Upper lobe of right lung (tissue), 1 donor: ENCODE measurements around the gene KLF12. TPM values are rescaled to one million over a fixed set of nuclear protein-coding genes. Genes with fewer than 3 reads are reported as not detected.

Experiments used
- ATAC-seq: fragments of 200-7000 bp; cut with Tn5 transposase; one replicate; pipeline ENCODE4 v1.9.1; 2020; ENCODE audit warnings: mild to moderate bottlenecking, moderate library complexity
- DNase-seq: peaks from one replicate; pipeline ENCODE4 v3.0.0-alpha.2; 2020
- H3K27ac ChIP-seq: fragments of 200-600 bp; one replicate; pipeline ENCODE4 v1.8.0; 2022
- H3K27me3 ChIP-seq: fragments of 200-600 bp; one replicate; pipeline ENCODE4 v1.8.0; 2022; ENCODE audit warnings: mild to moderate bottlenecking
- H3K36me3 ChIP-seq: fragments of 200-600 bp; one replicate; pipeline ENCODE4 v1.8.0; 2022
- H3K4me1 ChIP-seq: fragments of 200-600 bp; one replicate; pipeline ENCODE4 v1.8.0; 2022
- H3K4me3 ChIP-seq: fragments of 200-600 bp; one replicate; pipeline ENCODE4 v1.8.0; 2022; ENCODE audit warnings: mild to moderate bottlenecking
- H3K9me3 ChIP-seq: fragments of 200-600 bp; one replicate; pipeline ENCODE4 v1.8.0; 2022
- CTCF ChIP-seq: fragments of 200-600 bp; IDR thresholded peaks from one replicate; pipeline ENCODE4 v1.8.0; 2022; ENCODE audit warnings: antibody characterized with exemption
- intact Hi-C: fragments of 100-400 bp; cut with DNase I; formaldehyde crosslinking; loops from one replicate; pipeline ENCODE4 v1.11.0; 2022
- total RNA-seq: library from RNA; stranded (reverse); fragmentation: NEBNext Ultra II Directional; extraction: Animal tissue kit (Norgen Biotek cat#: 25700); gene quantifications from one replicate; pipeline ENCODE4 v1.2.1, GENCODE V29; 2021
- donor health status: DM: no; HTN: yes; CAD: no; lungs with severe emphysema.

KLF12 gene
- total RNA-seq, 1 donor from 2014 or later = 10.2 TPM

- TF ChIP-seq CTCF = no peak
- Histone ChIP-seq H3K36me3 (no peaks in the 10 kb centered on the region), H3K27me3 (no peaks in the 10 kb centered on the region), H3K4me3 (peak overlapping the region; percentile 79), H3K4me1 (peaks cover 4% of the 10 kb centered on the region), H3K9me3 (no peaks in the 10 kb centered on the region), H3K27ac (peak overlapping the region; percentile 83)
- ATAC-seq = peak; percentile 74
- intact Hi-C loops = no loop called here
- DNase-seq = peak; percentile 84
Measured at GRCh38 chr13:74135326-74136083, 1.3 kb upstream of the KLF12 start.

- no peak for TF ChIP-seq CTCF
- peak overlapping the region; percentile 83 for H3K27ac ChIP-seq
- intact Hi-C loops = no loop called here
- H3K9me3 ChIP-seq = no peaks in the 10 kb centered on the region
- ATAC-seq (peak; percentile 68), DNase-seq (peak; percentile 85)
- H3K27me3 ChIP-seq = no peaks in the 10 kb centered on the region
- H3K4me1 ChIP-seq = peaks cover 7% of the 10 kb centered on the region
- no peaks in the 10 kb centered on the region for H3K36me3 ChIP-seq
- H3K4me3 ChIP-seq = peak overlapping the region; percentile 79
Measured at GRCh38 chr13:74134777-74135325, 647 bp upstream of the KLF12 start.

- Histone ChIP-seq H3K27ac (peak overlapping the region; percentile 83), H3K27me3 (no peaks in the 10 kb centered on the region), H3K4me1 (peaks cover 15% of the 10 kb centered on the region), H3K4me3 (peak overlapping the region; percentile 79), H3K36me3 (no peaks in the 10 kb centered on the region), H3K9me3 (no peaks in the 10 kb centered on the region)
- ATAC-seq = peak; percentile 60
- intact Hi-C loops = no loop called here
- DNase-seq = peak; percentile 84
- TF ChIP-seq CTCF = no peak
Measured at GRCh38 chr13:74133657-74134201, 475 bp downstream of the KLF12 start.

GRCh38 chr13:74132776-74133656 lies 1.2 kb downstream of the KLF12 start:
- no peak for ATAC-seq
- TF ChIP-seq CTCF = no peak
- Histone ChIP-seq H3K4me1 (peaks cover 15% of the 10 kb centered on the region), H3K36me3 (no peaks in the 10 kb centered on the region), H3K27ac (peak overlapping the region; percentile 83), H3K27me3 (no peaks in the 10 kb centered on the region), H3K4me3 (peak overlapping the region; percentile 79), H3K9me3 (no peaks in the 10 kb centered on the region)
- DNase-seq = peak; percentile 64
- intact Hi-C loops = no loop called here

- intact Hi-C loops = no loop called here
- no peak for DNase-seq
- no peaks in the 10 kb centered on the region for H3K9me3 ChIP-seq
Measured at GRCh38 chr13:74132152-74132775, 1.9 kb downstream of the KLF12 start.

More at GRCh38 chr13:74132152-74132775, 1.9 kb downstream of the KLF12 start:
- Histone ChIP-seq H3K27ac (peak overlapping the region; percentile 83), H3K36me3 (no peaks in the 10 kb centered on the region), H3K4me1 (peaks cover 15% of the 10 kb centered on the region), H3K4me3 (peak overlapping the region; percentile 79), H3K27me3 (no peaks in the 10 kb centered on the region)
- ATAC-seq = no peak
- TF ChIP-seq CTCF = no peak
